GM19351 (cell line): Measurements from ENCODE around the gene BMPR1A.

ENCODE experiments used
- ATAC-seq: cut with Tn5 transposase; IDR thresholded peaks from one replicate; pipeline ENCODE4 v1.9.1; 2021; ENCODE audit warnings: mild to moderate bottlenecking, moderate library complexity; ENCODE audit not compliant: unreplicated experiment

The BMPR1A gene

GRCh38 chr10:86798025-86798424, 41.6 kb downstream of the BMPR1A start:
- no peak for ATAC-seq

- peak; percentile 87 for ATAC-seq
These were observed 42.2 kb downstream of the BMPR1A start for GRCh38 chr10:86798611-86799010.

DNA sequence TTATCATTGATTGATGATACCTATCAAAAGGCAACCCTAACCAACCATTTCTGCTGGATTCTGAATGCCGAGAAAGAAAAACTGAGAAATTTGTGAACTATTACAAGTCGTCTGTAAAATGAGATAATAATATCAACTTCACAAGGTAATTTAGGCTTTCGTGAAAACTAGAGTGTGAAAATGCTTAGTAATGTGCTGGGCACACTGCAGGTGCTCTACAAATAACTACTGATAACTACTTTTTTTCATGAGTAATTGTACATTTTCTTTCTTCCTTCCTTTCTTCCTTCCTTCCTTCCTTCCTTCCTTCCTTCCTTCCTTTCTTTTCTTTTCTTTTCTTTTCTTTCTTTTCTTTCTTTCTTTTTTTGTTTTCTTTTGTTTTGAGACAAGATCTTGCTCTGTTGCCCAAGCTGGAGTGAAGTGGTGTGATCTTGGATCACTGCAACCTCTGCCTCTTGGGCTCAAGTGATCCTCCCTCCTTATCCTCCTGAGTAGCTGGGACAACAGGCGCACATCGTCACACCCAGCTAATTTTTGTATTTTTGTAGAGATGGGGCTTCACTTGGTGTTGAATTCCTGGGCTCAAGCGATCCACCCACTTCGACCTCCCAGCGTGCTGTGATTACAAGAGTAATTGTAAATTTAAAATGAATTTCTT, 42.9 kb downstream of the BMPR1A start:
- ATAC-seq, result no peak

- ATAC-seq, result no peak
These were observed 45.6 kb downstream of the BMPR1A start for GRCh38 chr10:86801995-86802394.

GRCh38 chr10:86802473-86803108, 46.2 kb downstream of the BMPR1A start:
- no peak for ATAC-seq

DNA sequence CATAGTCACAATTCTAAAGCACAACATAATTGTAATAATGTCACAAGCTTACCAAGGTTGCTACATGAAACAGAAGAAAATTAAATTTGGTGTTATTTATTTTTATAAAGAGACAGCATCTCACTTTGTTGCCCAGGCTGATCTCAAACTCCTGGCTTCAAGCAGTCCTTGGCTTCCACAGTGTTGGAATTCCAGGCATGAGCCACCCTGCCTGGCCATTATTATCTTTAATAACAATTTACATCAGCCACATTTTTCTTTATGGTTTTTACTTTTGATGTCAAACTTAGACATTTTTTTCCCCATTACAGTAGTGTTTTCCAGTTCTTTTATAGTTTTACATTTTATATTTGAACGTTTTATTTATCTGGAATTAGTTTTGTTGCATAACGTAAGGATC, 46.7 kb downstream of the BMPR1A start:
- no peak for ATAC-seq

DNA sequence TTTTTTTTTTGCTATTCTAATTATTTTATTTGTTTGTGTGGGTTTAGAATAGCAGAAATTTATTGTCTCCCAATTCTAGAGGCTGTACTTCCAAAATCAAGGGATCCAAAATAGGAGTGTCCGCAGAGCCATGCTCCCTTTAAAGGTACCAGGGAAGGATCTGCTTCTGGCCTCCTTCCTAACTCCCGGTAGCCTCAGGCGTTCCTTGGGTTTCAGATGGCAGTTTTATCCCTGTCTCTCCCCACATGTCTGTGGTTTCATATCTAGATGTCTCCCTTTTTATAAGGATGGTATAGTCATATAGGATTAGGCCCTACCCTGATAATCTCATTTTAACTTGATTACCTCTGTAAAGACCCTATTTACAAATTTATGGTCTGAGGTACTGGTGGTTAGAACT, 48.4 kb downstream of the BMPR1A start:
- no peak for ATAC-seq

- ATAC-seq, result no peak
These were observed 56.7 kb downstream of the BMPR1A start for GRCh38 chr10:86813101-86813500.

DNA sequence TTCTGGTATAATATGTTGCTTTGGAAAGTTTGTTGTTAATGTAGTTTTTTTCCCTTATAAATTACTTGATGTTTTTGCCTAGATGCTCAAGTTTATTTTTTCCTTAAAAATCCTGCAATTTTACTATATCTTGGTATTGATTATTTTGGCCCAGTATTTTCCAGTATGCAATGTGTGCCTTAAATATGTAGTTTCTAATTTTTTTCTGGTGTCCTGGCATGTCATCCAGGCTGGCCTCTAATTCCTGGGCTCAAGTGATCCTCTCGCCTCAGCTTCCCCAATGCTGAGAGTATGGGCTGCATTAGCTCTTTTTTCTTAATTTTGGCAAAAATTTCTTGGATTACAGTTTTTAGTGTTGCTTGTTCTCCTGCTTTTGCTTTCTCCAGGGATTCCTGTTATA, 57.6 kb downstream of the BMPR1A start:
- no peak for ATAC-seq

DNA sequence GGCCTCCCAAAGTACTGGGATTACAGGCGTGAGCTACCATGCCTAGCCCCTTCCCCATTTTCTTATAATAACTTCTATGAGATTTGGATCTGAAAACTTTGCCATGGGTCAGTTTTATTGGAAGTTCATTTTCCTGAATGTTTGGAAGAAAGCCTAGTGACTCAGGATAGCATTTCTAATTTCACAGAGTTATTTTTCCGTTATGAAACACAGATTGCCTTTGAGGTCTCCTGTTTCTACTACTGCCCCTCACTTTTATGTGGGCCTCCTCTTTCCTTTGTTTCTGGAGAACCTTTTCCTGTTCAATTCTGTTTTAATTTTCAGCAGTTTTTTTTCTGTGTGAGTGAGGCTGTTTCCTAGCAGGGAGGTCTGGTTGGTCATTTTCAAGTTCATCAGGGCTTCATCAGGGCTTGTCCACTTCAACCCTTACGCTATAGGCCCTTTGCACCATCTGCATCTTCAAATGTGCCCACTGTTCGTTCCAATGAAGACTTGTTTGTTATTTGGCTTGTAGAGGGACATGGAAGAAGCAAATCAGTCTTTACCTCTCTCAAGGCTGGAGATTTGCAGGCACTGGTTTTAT, 58.7 kb downstream of the BMPR1A start:
- ATAC-seq, result no peak

DNA sequence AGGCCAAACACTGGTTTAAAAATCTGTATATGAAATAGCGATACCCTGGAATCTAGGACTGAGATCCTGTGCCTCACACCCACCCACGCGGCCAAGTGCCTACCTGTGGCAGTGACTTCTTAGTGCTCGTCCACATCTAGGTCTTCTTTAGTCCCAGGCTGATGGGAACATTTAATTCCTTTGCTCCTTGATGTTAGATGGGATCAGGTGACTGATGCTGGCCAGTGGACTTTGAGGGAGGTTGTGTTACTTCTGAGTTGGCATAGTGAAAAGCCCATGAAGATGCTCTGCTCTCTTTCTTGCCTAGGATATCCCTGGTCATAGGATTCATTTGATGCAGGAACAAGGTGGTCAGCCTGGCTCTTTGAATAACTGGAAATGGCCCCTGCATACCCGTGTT, 59.2 kb downstream of the BMPR1A start:
- ATAC-seq, result no peak

DNA sequence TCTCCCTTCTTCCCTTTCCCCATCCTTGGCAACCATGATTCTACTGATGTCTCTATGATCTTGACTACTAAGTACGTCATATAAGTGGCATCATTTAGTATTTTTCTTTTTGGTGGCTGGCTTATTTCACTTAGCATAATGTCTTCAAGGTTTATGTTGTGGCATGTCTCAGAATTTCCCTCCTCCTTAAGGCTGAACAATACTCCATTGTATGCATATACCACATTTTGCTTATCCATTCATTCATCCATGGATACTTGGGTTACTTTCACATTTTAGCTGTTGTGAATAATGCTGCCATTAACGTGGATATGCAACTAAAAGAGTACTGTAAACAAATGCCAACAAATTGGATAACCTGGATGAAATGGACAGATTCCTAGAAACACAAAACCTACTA, 60.8 kb downstream of the BMPR1A start:
- ATAC-seq, result no peak

- ATAC-seq, result no peak
These were observed 63.1 kb downstream of the BMPR1A start for GRCh38 chr10:86819567-86819966.

- ATAC-seq, result no peak
These were observed 64.1 kb downstream of the BMPR1A start for GRCh38 chr10:86820509-86820908.

DNA sequence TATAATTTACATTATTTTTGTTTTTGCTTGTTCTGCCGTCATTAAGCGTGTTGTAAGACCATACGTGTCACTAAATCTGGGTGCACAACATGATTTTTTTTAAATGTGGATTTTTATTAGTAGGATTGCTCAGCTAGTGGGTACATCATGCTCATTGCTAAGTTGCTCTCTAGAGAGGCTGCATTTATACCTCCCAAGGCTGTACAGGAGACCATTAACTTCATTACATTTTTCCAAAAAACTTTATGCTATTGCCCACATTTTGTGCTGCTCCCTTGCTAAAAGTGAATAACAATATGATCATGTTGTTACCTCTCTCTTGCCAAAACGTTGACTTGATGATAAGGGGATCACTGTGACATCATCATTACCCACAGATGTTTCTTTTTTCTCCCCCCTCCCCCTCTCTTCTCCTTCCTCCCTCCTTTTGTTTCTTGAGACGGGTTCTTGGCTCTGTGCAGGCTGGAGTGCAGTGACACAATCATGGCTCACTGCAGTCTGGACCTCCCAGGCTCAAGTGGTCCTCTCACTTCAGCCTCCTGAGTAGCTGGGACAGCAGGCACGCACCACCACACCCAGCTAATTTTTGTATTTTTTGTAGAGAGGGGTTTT, 65.1 kb downstream of the BMPR1A start:
- no peak for ATAC-seq

- ATAC-seq, result no peak
These were observed 67.1 kb downstream of the BMPR1A start for GRCh38 chr10:86823565-86823964.

DNA sequence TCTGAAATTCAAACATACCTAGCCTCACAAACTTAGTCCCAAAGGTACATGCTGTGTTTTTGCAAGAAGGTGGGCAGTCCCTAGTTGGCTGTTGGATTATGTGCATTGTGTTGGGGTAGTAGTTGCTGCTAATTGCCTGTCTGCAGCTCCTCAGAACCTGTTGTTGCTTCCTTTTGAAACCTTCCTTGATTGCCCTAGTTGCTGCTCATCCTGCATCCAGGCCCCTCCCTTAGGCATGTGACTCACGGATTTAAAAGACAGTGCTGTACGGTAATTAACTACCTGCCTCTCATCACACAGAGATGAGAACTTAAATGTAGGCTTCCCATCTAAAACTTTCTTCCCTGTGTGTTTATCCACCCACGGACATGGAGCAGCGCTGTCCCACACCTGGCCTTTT, 67.7 kb downstream of the BMPR1A start:
- ATAC-seq, result no peak

- ATAC-seq, result no peak
These were observed 68.9 kb downstream of the BMPR1A start for GRCh38 chr10:86825366-86825765.

- ATAC-seq, result no peak
These were observed 71.2 kb downstream of the BMPR1A start for GRCh38 chr10:86827639-86828038.

DNA sequence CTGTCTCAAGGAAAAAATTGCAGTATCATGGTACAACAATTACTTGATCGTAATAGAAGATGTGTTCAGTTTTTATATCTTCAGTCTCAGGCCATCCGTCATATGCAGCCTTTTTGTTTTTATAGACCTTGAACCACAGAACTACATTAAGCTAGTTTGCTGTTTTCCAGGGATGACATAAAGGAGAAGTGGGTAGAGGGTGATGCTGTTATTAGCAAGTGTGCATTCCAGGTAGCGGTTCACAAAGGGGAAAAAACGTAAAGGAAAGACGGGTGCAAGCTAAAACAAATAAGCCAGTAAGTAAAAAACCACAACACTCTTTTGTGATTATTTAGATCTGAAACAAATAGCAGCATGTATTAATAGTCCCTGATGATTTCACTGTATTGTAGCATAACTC, 71.7 kb downstream of the BMPR1A start:
- no peak for ATAC-seq

- no peak for ATAC-seq
These were observed 73.1 kb downstream of the BMPR1A start for GRCh38 chr10:86829472-86829871.

- ATAC-seq, result no peak
These were observed 73.7 kb downstream of the BMPR1A start for GRCh38 chr10:86830043-86830591.
